Osteoblast (primary cell): ENCODE results near the gene NOSIP. TPM values are rescaled to one million over a fixed set of nuclear protein-coding genes. Genes with fewer than 3 reads are reported as not detected.

ENCODE experiments used
- DNase-seq: peaks from one replicate; pipeline ENCODE4 v3.0.0; 2011; ENCODE audit warnings: low spot score, mixed read lengths; ENCODE audit not compliant: insufficient read length; ENCODE audit errors: missing footprints
- H2AFZ ChIP-seq: 2 replicates; pipeline ENCODE4 v1.6.0; 2011; ENCODE audit warnings: mild to moderate bottlenecking, low read length
- H3K27ac ChIP-seq: 2 replicates; pipeline ENCODE4 v1.5.1; 2011; ENCODE audit warnings: mild to moderate bottlenecking, low read depth, low read length, moderate library complexity
- H3K27me3 ChIP-seq: 2 replicates; pipeline ENCODE4 v1.6.0; 2012; ENCODE audit warnings: mild to moderate bottlenecking, control low read depth, inconsistent platforms, low read length, moderate library complexity; ENCODE audit not compliant: insufficient read depth
- H3K36me3 ChIP-seq: 2 replicates; pipeline ENCODE4 v1.5.1; 2011; ENCODE audit warnings: mild to moderate bottlenecking, low read length, control low read depth, moderate library complexity; ENCODE audit not compliant: insufficient read depth
- H3K4me1 ChIP-seq: 2 replicates; pipeline ENCODE4 v1.5.1; 2011; ENCODE audit warnings: mild to moderate bottlenecking, low read length, control low read depth, moderate library complexity; ENCODE audit not compliant: insufficient read depth
- H3K4me2 ChIP-seq: 2 replicates; pipeline ENCODE4 v1.6.0; 2011; ENCODE audit warnings: mild to moderate bottlenecking, low read length; ENCODE audit not compliant: insufficient read depth
- H3K4me3 ChIP-seq: fragments of 200-600 bp; sonication (generic); 3 replicates; pipeline ENCODE4 v1.5.1; 2012; ENCODE audit warnings: mild to moderate bottlenecking, low read length, inconsistent platforms; ENCODE audit not compliant: insufficient read depth
- H3K79me2 ChIP-seq: 2 replicates; pipeline ENCODE4 v1.6.0; 2012; ENCODE audit warnings: mild to moderate bottlenecking, low read length, control low read depth, inconsistent platforms; ENCODE audit not compliant: insufficient read depth
- H3K9me3 ChIP-seq: 2 replicates; pipeline ENCODE4 v1.5.1; 2011; ENCODE audit warnings: low read depth, low read length, control low read depth
- H4K20me1 ChIP-seq: 2 replicates; pipeline ENCODE4 v1.6.0; 2012; ENCODE audit warnings: mild to moderate bottlenecking, low read length, control low read depth; ENCODE audit not compliant: insufficient read depth
- CTCF ChIP-seq: IDR thresholded peaks from 2 replicates; pipeline ENCODE4 v1.5.1; 2011; ENCODE audit warnings: mild to moderate bottlenecking, low read depth, low read length, moderate library complexity; ENCODE audit errors: extremely low read depth
- total RNA-seq: library from RNA; depleted of rRNA; stranded (reverse); fragments of >200 nt; gene quantifications from 2 replicates; pipeline ENCODE4 v1.2.3, GENCODE V29; 2012

Gene NOSIP
- total RNA-seq, 1 donor = 68.0 TPM

GRCh38 chr19:49543032-49543431 is 37.3 kb downstream of the NOSIP start:
- TF ChIP-seq CTCF = no peak
- DNase-seq = peak; percentile 41
- Histone ChIP-seq H3K4me1 (no peaks in the 10 kb centered on the region), H3K79me2 (no peaks in the 10 kb centered on the region), H3K27me3 (no peaks in the 10 kb centered on the region), H3K9me3 (no peaks in the 10 kb centered on the region), H3K36me3 (peaks cover 55% of the 10 kb centered on the region), H3K4me3 (no peak overlapping the region), H3K27ac (no peak overlapping the region), H4K20me1 (peaks cover 5% of the 10 kb centered on the region), H3K4me2 (no peak overlapping the region), H2AFZ (no peak overlapping the region)

GRCh38 chr19:49542446-49542845 is 37.9 kb downstream of the NOSIP start:
- Histone ChIP-seq H3K79me2 (no peaks in the 10 kb centered on the region), H4K20me1 (peaks cover 5% of the 10 kb centered on the region), H3K4me2 (no peak overlapping the region), H2AFZ (no peak overlapping the region), H3K27me3 (no peaks in the 10 kb centered on the region), H3K9me3 (no peaks in the 10 kb centered on the region), H3K36me3 (peaks cover 59% of the 10 kb centered on the region), H3K4me3 (no peak overlapping the region), H3K27ac (no peak overlapping the region), H3K4me1 (no peaks in the 10 kb centered on the region)
- TF ChIP-seq CTCF = no peak
- DNase-seq = peak; percentile 81

GRCh38 chr19:49541914-49542313 is 38.4 kb downstream of the NOSIP start:
- Histone ChIP-seq H3K4me1 (no peaks in the 10 kb centered on the region), H3K27me3 (no peaks in the 10 kb centered on the region), H3K9me3 (no peaks in the 10 kb centered on the region), H3K4me2 (no peak overlapping the region), H2AFZ (no peak overlapping the region), H3K79me2 (peaks cover 1% of the 10 kb centered on the region), H4K20me1 (peaks cover 5% of the 10 kb centered on the region), H3K36me3 (peaks cover 61% of the 10 kb centered on the region), H3K27ac (no peak overlapping the region), H3K4me3 (no peak overlapping the region)
- TF ChIP-seq CTCF = no peak
- DNase-seq = no peak

- Histone ChIP-seq H3K4me1 (no peaks in the 10 kb centered on the region), H3K4me3 (no peak overlapping the region), H3K4me2 (no peak overlapping the region), H3K36me3 (peaks cover 72% of the 10 kb centered on the region), H3K9me3 (no peaks in the 10 kb centered on the region), H3K27me3 (no peaks in the 10 kb centered on the region), H3K79me2 (peaks cover 13% of the 10 kb centered on the region), H2AFZ (no peak overlapping the region), H4K20me1 (peaks cover 15% of the 10 kb centered on the region), H3K27ac (no peak overlapping the region)
- DNase-seq = no peak
- TF ChIP-seq CTCF = no peak
Measured at GRCh38 chr19:49539192-49539952, 41.0 kb downstream of the NOSIP start.
